HepG2 (cell line): Measurements from ENCODE around the gene JAZF1. TPM values are rescaled to one million over a fixed set of nuclear protein-coding genes. Genes with fewer than 3 reads are reported as not detected.

Source experiments
- ATAC-seq: fragments of 200-7000 bp; cut with Tn5 transposase; 3 replicates; pipeline ENCODE4 v1.9.1; 2020; ENCODE audit warnings: mild to moderate bottlenecking, moderate library complexity
- BruUV-seq: library from RNA; stranded (reverse); fragments of 400-500 nt; replicated peaks from 2 replicates; lab custom pipeline; 2021; lab: Mats Ljungman, UMichigan
- CTCF ChIA-PET: fragments of 300-600 bp; formaldehyde crosslinking; extraction: SDS; loops from one replicate; lab custom pipeline; 2021; ENCODE audit warnings: low total read pairs, inconsistent platforms, low intra/inter-chr PET ratio; lab: Yijun Ruan, JAX
- POLR2A ChIA-PET: fragments of 350-600 bp; sonication (Branson Sonifier 250); formaldehyde crosslinking; loops from one replicate; lab custom pipeline; 2020; ENCODE audit warnings: antibody characterized with exemption, inconsistent platforms; lab: Yijun Ruan, JAX
- DNase-seq: peaks from one replicate; pipeline ENCODE4 v3.0.0-alpha.2; 2015; ENCODE audit warnings: low spot score
- FAIRE-seq: peaks from 3 replicates; lab custom pipeline; 2011; peaks lifted over from hg19 to GRCh38; lab: Jason Lieb, UNC
- H2AFZ ChIP-seq: one replicate; pipeline ENCODE4 v1.6.1; 2011; ENCODE audit warnings: low read length, inconsistent platforms
- H3K27ac ChIP-seq: fragments of 300-600 bp; 3 replicates; pipeline ENCODE4 v1.8.0; 2011; ENCODE audit warnings: mixed run types, mild to moderate bottlenecking, mixed read lengths, low read length, inconsistent platforms; ENCODE audit not compliant: insufficient read depth; ENCODE audit errors: extremely low read length
- H3K27me3 ChIP-seq, 2 experiments: fragments of 200-600 bp in 1 of 2; 2 replicates in 1 of 2; 3 replicates in 1 of 2; pipeline versions ENCODE4 v1.6.0 to v1.8.0; 2011; ENCODE audit warnings: low read length in 2 of 2, mild to moderate bottlenecking in 2 of 2, moderate library complexity in 2 of 2, inconsistent platforms in 1 of 2; ENCODE audit not compliant: insufficient read depth in 2 of 2, control insufficient read depth in 1 of 2
- H3K36me3 ChIP-seq, 2 experiments: fragments of 200-600 bp in 1 of 2; replicated peaks in 1 of 2; 2 replicates in 1 of 2; 3 replicates in 1 of 2; pipeline versions ENCODE4 v1.5.1 to v1.8.0; 2011; ENCODE audit warnings: low read length in 2 of 2, inconsistent platforms in 1 of 2; ENCODE audit not compliant: insufficient read depth in 2 of 2, control insufficient read depth in 1 of 2
- H3K4me1 ChIP-seq: 2 replicates; pipeline ENCODE4 v1.5.1; 2012; ENCODE audit warnings: low read length, inconsistent platforms; ENCODE audit not compliant: insufficient read depth
- H3K4me2 ChIP-seq: 2 replicates; pipeline ENCODE4 v1.6.0; 2011; ENCODE audit warnings: low read depth, low read length, inconsistent platforms
- H3K4me3 ChIP-seq, 3 experiments: fragments of 200-600 bp in 1 of 3; sonication (generic), shearing (Covaris generic) in 1 of 3; replicated peaks in 1 of 3; 2 replicates each; pipeline ENCODE4 v1.5.1; 2011 to 2016; ENCODE audit warnings: low read length in 3 of 3, inconsistent platforms in 2 of 3, low read depth in 2 of 3, mild to moderate bottlenecking in 2 of 3, control low read depth in 1 of 3, mixed read lengths in 1 of 3; ENCODE audit not compliant: insufficient read depth in 1 of 3
- H3K79me2 ChIP-seq: one replicate; pipeline ENCODE4 v1.6.1; 2011; ENCODE audit warnings: low read length, inconsistent platforms; ENCODE audit not compliant: insufficient read depth
- H3K9ac ChIP-seq: 2 replicates; pipeline ENCODE4 v1.6.0; 2011; ENCODE audit warnings: mild to moderate bottlenecking, low read depth, low read length, inconsistent platforms; ENCODE audit not compliant: insufficient read depth
- H3K9me3 ChIP-seq: 2 replicates; pipeline ENCODE4 v1.5.1; 2012; ENCODE audit warnings: mild to moderate bottlenecking, low read length
- H4K20me1 ChIP-seq: 2 replicates; pipeline ENCODE4 v1.6.0; 2011; ENCODE audit warnings: inconsistent platforms, mild to moderate bottlenecking, low read length, moderate library complexity; ENCODE audit not compliant: insufficient read depth
- JDP2 ChIP-seq: sonication (generic); formaldehyde crosslinking; IDR thresholded peaks from 2 replicates; pipeline ENCODE4 v1.8.1; 2022; ENCODE audit warnings: missing genetic modification reagents, borderline replicate concordance
- MYC ChIP-seq: sonication (generic); formaldehyde crosslinking; IDR thresholded peaks from 2 replicates; pipeline ENCODE4 v1.9.0; 2021; ENCODE audit warnings: missing genetic modification reagents, borderline replicate concordance
- REST ChIP-seq, 2 experiments: IDR thresholded peaks; 2 replicates each; pipeline ENCODE4 v1.6.1; 2011 to 2012; ENCODE audit warnings: low read length in 2 of 2, borderline replicate concordance in 1 of 2, low read depth in 1 of 2, mild to moderate bottlenecking in 1 of 2, moderate library complexity in 1 of 2
- SNAPC5 ChIP-seq: sonication (generic); formaldehyde crosslinking; IDR thresholded peaks from 2 replicates; pipeline ENCODE4 v1.8.1; 2023; ENCODE audit warnings: mild to moderate bottlenecking, missing genetic modification reagents, borderline replicate concordance
- THRA ChIP-seq: sonication (generic); formaldehyde crosslinking; IDR thresholded peaks from 2 replicates; pipeline ENCODE4 v1.4.0; 2020; ENCODE audit warnings: missing genetic modification reagents, borderline replicate concordance
- ZNF44 ChIP-seq: sonication (generic); formaldehyde crosslinking; IDR thresholded peaks from 2 replicates; pipeline ENCODE4 v1.5.1; 2020; ENCODE audit warnings: mild to moderate bottlenecking, missing genetic modification reagents
- ZNF724P ChIP-seq: sonication (generic); formaldehyde crosslinking; IDR thresholded peaks from 2 replicates; pipeline ENCODE4 v1.8.0; 2022; ENCODE audit warnings: missing genetic modification reagents, borderline replicate concordance
- ZNF83 ChIP-seq: sonication (generic); formaldehyde crosslinking; IDR thresholded peaks from 2 replicates; pipeline ENCODE4 v1.4.0; 2020; ENCODE audit warnings: missing genetic modification reagents, mild to moderate bottlenecking, borderline replicate concordance
- WGBS: methylation state at CpG from one replicate; pipeline ENCODE4 v1.1.6; 2017; ENCODE audit warnings: low lambda C conversion rate; 5-methylcytosine and 5-hydroxymethylcytosine counted together
- in situ Hi-C: cut with HindIII; loops from 2 replicates; pipeline ENCODE4 v1.10.0; 2017; ENCODE audit warnings: low pct_unique_long_range_greater_than_20kb; ENCODE audit not compliant: extremely low pct_ligation_motif_present
- intact Hi-C: fragments of 100-400 bp; cut with micrococcal nuclease; formaldehyde crosslinking; loops from one replicate; pipeline ENCODE4 v1.10.0; 2022; ENCODE audit not compliant: unreplicated experiment
- polyA plus RNA-seq, 8 experiments: library from polyadenylated mRNA; depleted of rRNA in 3 of 8; stranded (reverse) in 7 of 8; unstranded in 1 of 8; fragments of >200 nt; fragmentation: Illumina TruSeq in 4 of 8; extraction: Trizol in 4 of 8; gene quantifications; 2 replicates each; pipeline versions ENCODE4 v1.2.1 to v1.2.3, GENCODE V29; 2011 to 2016; ENCODE audit warnings: low read depth in 4 of 8, missing spikeins in 1 of 8, mixed read lengths in 1 of 8; ENCODE audit not compliant: insufficient read depth in 1 of 8
- total RNA-seq, 5 experiments: library from RNA; depleted of rRNA; stranded (reverse); fragments of >200 nt; fragmentation: Illumina TruSeq; extraction: Trizol; gene quantifications; 2 replicates each; pipeline ENCODE4 v1.2.3, GENCODE V29; 2016; ENCODE audit warnings: low read depth in 1 of 5

The JAZF1 gene
- total and polyA plus RNA-seq, 2 of the 13 experiments (the other 11 are each of a cell fraction or from before 2014, with no cell fraction given): not detected

- CTCF ChIA-PET: no interaction called here
Measured at GRCh38 chr7:28190077-28190710, 9.6 kb upstream of the JAZF1 start.

More at GRCh38 chr7:28190077-28190710, 9.6 kb upstream of the JAZF1 start:
- DNase-seq (no peak), ATAC-seq (no peak), FAIRE-seq (no peak)
- Histone ChIP-seq H3K36me3 (no peaks in the 10 kb centered on the region), H3K9ac (no peak overlapping the region), H3K4me2 (no peak overlapping the region), H2AFZ (no peak overlapping the region), H3K27me3 (peaks cover 0 to 3% of the 10 kb centered on the region in 2 experiments; a peak in 1 of 5 replicates), H3K9me3 (no peaks in the 10 kb centered on the region), H3K79me2 (no peaks in the 10 kb centered on the region), H3K27ac (no peak overlapping the region), H3K4me3 (no peak overlapping the region), H3K4me1 (no peaks in the 10 kb centered on the region), H4K20me1 (no peaks in the 10 kb centered on the region)
- in situ Hi-C loops (no loop called here), intact Hi-C loops (no loop called here)
- no TSS peak for BruUV-seq
- 8% methylated on average over 5 of the region's 5 CpGs for WGBS
- POLR2A ChIA-PET: no interaction called here
- no peak for TF ChIP-seq ZNF44
- TF ChIP-seq MYC (CRISPR knock-in tag): no peak
- TF ChIP-seq ZNF83 (CRISPR knock-in tag): no peak
- no peak for TF ChIP-seq JDP2 (CRISPR knock-in tag)
- no peak for TF ChIP-seq SNAPC5 (CRISPR knock-in tag)
- no peak for TF ChIP-seq REST (IDR thresholded peaks at IDR 0.05; ENCODE audit: borderline replicate concordance in 1 of 2, low read depth in 1 of 2, low read length in 2 of 2)
- TF ChIP-seq THRA (CRISPR knock-in tag): no peak
- no peak for TF ChIP-seq ZNF724P (CRISPR knock-in tag)
